ENCODE measurements around the gene MEGF8. TPM values are rescaled to one million over a fixed set of nuclear protein-coding genes. Genes with fewer than 3 reads are reported as not detected.

The MEGF8 gene
- total RNA-seq, 1 donor from 2014 or later, result 15.1 TPM

GRCh38 chr19:42317535-42317934 lies 7.9 kb upstream of the MEGF8 start:
- H3K27me3 Mint-ChIP-seq, result peaks cover 21% of the 10 kb centered on the region
- TF ChIP-seq CTCF (IDR thresholded peaks at IDR 0.05), result no peak
- H3K4me3 Mint-ChIP-seq, result no peak overlapping the region
- intact Hi-C loops (cut with micrococcal nuclease), result no loop called here
- H3K4me1 Mint-ChIP-seq, result peaks cover 18% of the 10 kb centered on the region
- ATAC-seq (ENCODE audit: low read depth) (no peak), DNase-seq (no peak)
- no peaks in the 10 kb centered on the region for H3K36me3 Mint-ChIP-seq (ENCODE audit: low read depth)
- POLR2A ChIA-PET, result interaction anchor here (0.6 kb wide), 1 partner anchor 40 kb away, joined by 4 read pairs; no protein-coding TSS in a partner anchor
- no peak overlapping the region for H3K27ac Mint-ChIP-seq
- CTCF ChIA-PET, result no interaction called here
- no peaks in the 10 kb centered on the region for H3K9me3 Mint-ChIP-seq

- intact Hi-C loops (cut with micrococcal nuclease), result no loop called here
- H3K27ac Mint-ChIP-seq, result no peak overlapping the region
- no peak for ATAC-seq (ENCODE audit: low read depth)
- POLR2A ChIA-PET, result interaction anchor here (0.6 to 1.2 kb wide), 2 partner anchors 27 to 246 kb away, joined by 3 to 4 read pairs; partner anchors contain the start of gene ZNF574
- H3K9me3 Mint-ChIP-seq, result no peaks in the 10 kb centered on the region
- TF ChIP-seq CTCF (IDR thresholded peaks at IDR 0.05), result no peak
- DNase-seq, result no peak
- H3K27me3 Mint-ChIP-seq, result peaks cover 7% of the 10 kb centered on the region
- H3K36me3 Mint-ChIP-seq (ENCODE audit: low read depth), result peaks cover 2% of the 10 kb centered on the region
- CTCF ChIA-PET, result interaction anchor here (0.8 to 2.0 kb wide), 2 partner anchors 17 to 19 kb away, joined by 3 to 4 read pairs; no protein-coding TSS in a partner anchor
- H3K4me1 Mint-ChIP-seq, result peaks cover 19% of the 10 kb centered on the region
- no peak overlapping the region for H3K4me3 Mint-ChIP-seq
Observed at GRCh38 chr19:42322305-42322704, 3.1 kb upstream of the MEGF8 start.

GRCh38 chr19:42323473-42323851 lies 2.0 kb upstream of the MEGF8 start:
- H3K9me3 Mint-ChIP-seq, result no peaks in the 10 kb centered on the region
- peaks cover 21% of the 10 kb centered on the region for H3K4me1 Mint-ChIP-seq
- H3K36me3 Mint-ChIP-seq (ENCODE audit: low read depth), result peaks cover 2% of the 10 kb centered on the region
- H3K4me3 Mint-ChIP-seq, result peak overlapping the region; percentile 52
- DNase-seq (no peak), ATAC-seq (ENCODE audit: low read depth) (no peak)
- POLR2A ChIA-PET, result interaction anchor here (0.9 to 2.1 kb wide), 3 partner anchors 73 to 247 kb away, joined by 3 to 4 read pairs (median 3); partner anchors contain the start of genes GSK3A and ZNF574
- CTCF ChIA-PET, result interaction anchor here (1.0 to 2.0 kb wide), 2 partner anchors 18 to 191 kb away, joined by 3 to 4 read pairs; partner anchors contain the start of gene POU2F2
- TF ChIP-seq CTCF (IDR thresholded peaks at IDR 0.05), result no peak
- peaks cover 7% of the 10 kb centered on the region for H3K27me3 Mint-ChIP-seq
- no peak overlapping the region for H3K27ac Mint-ChIP-seq
- intact Hi-C loops (cut with micrococcal nuclease), result no loop called here

- Mint-ChIP-seq H3K4me1 (peaks cover 21% of the 10 kb centered on the region), H3K9me3 (no peaks in the 10 kb centered on the region), H3K27ac (no peak overlapping the region), H3K27me3 (peaks cover 7% of the 10 kb centered on the region), H3K36me3 (ENCODE audit: low read depth) (peaks cover 2% of the 10 kb centered on the region), H3K4me3 (peak overlapping the region; percentile 32)
- no peak for TF ChIP-seq CTCF (IDR thresholded peaks at IDR 0.05)
- POLR2A ChIA-PET, result interaction anchor here (2.1 kb wide), 1 partner anchor 81 kb away, joined by 4 read pairs; the partner anchor contains the start of gene GSK3A
- no peak for ATAC-seq (ENCODE audit: low read depth)
- DNase-seq, result peak; percentile 40
- intact Hi-C loops (cut with micrococcal nuclease), result loop anchor here (2.0 kb wide), 1 partner anchor 365 kb away; the partner anchor contains the start of gene RABAC1
- CTCF ChIA-PET, result interaction anchor here (1.0 to 2.0 kb wide), 2 partner anchors 18 to 191 kb away, joined by 3 to 4 read pairs; partner anchors contain the start of gene POU2F2
Observed at GRCh38 chr19:42323852-42324654, 1.4 kb upstream of the MEGF8 start.
